Suppressor macrophage treated with lipopolysaccharide for 4 hours (primary cell): ENCODE results near the gene MYO1E.
A peak's percentile ranks its signal among the peaks of the same experiment; 100 is the strongest.
"Not testable (repeated sequence)": the region's sequence is repeated elsewhere in the genome, so short reads cannot be mapped to it uniquely, and the experiment has no call there.

Source experiments
- DNase-seq: peaks from one replicate; pipeline ENCODE4 v3.0.0-alpha.2; 2020

The MYO1E gene

GRCh38 chr15:59180945-59181600 is 191.6 kb downstream of the MYO1E start:
- peak; percentile 72 for DNase-seq

GRCh38 chr15:59179717-59180116 is 193.0 kb downstream of the MYO1E start:
- no peak for DNase-seq

GRCh38 chr15:59178151-59178695 is 194.4 kb downstream of the MYO1E start:
- no peak for DNase-seq

- DNase-seq, result peak; percentile 94
These were observed 195.4 kb downstream of the MYO1E start for GRCh38 chr15:59177317-59177660.

- DNase-seq, result peak; percentile 82
These were observed 195.9 kb downstream of the MYO1E start for GRCh38 chr15:59176653-59177316.

- DNase-seq, result peak; percentile 90
These were observed 197.5 kb downstream of the MYO1E start for GRCh38 chr15:59174835-59175831.

- DNase-seq, result no peak
These were observed 198.4 kb downstream of the MYO1E start for GRCh38 chr15:59174151-59174834.

GRCh38 chr15:59173194-59173593 is 199.5 kb downstream of the MYO1E start:
- no peak for DNase-seq

- DNase-seq, result no peak
These were observed 200.3 kb downstream of the MYO1E start for GRCh38 chr15:59172289-59172901.

GRCh38 chr15:59171067-59171397 is 201.6 kb downstream of the MYO1E start:
- no peak for DNase-seq

GRCh38 chr15:59170295-59171066 is 202.2 kb downstream of the MYO1E start:
- no peak for DNase-seq

- DNase-seq, result peak; percentile 89
These were observed 203.4 kb downstream of the MYO1E start for GRCh38 chr15:59169251-59169708.

GRCh38 chr15:59168536-59168935 is 204.1 kb downstream of the MYO1E start:
- DNase-seq, result peak; percentile 67

- DNase-seq, result no peak
These were observed 205.9 kb downstream of the MYO1E start for GRCh38 chr15:59166601-59167265.

GRCh38 chr15:59166166-59166565 is 206.5 kb downstream of the MYO1E start:
- no peak for DNase-seq

GRCh38 chr15:59165726-59166125 is 206.9 kb downstream of the MYO1E start:
- no peak for DNase-seq

- DNase-seq, result not testable (repeated sequence)
These were observed 210.6 kb downstream of the MYO1E start for GRCh38 chr15:59162080-59162479.

GRCh38 chr15:59160880-59161593 is 211.6 kb downstream of the MYO1E start:
- DNase-seq, result no peak

GRCh38 chr15:59159210-59159609 is 213.5 kb downstream of the MYO1E start:
- DNase-seq, result no peak

- no peak for DNase-seq
These were observed 214.0 kb downstream of the MYO1E start for GRCh38 chr15:59158701-59159034.
